K562 (cell line): ENCODE data around the gene GABARAP. TPM values are rescaled to one million over a fixed set of nuclear protein-coding genes. Genes with fewer than 3 reads are reported as not detected.

Experiments used
- ADNP ChIP-seq: fragments of 200-800 bp; sonication (Bioruptor generic); IDR thresholded peaks from 2 replicates; pipeline ENCODE4 v1.6.1; 2016; ENCODE audit warnings: missing genetic modification characterization, missing compliant biosample characterization
- BHLHE40 ChIP-seq: IDR thresholded peaks from 2 replicates; pipeline ENCODE4 v1.6.1; 2011; ENCODE audit warnings: low read length, improper control_type of control experiment
- BRD9 ChIP-seq: fragments of 450-650 bp; IDR thresholded peaks from 2 replicates; pipeline ENCODE4 v1.6.1; 2018; ENCODE audit warnings: low read depth; ENCODE audit not compliant: partially characterized antibody
- FOSL1 ChIP-seq: fragments of 200-800 bp; sonication (Bioruptor generic); conservative IDR thresholded peaks from 2 replicates; pipeline ENCODE4 v1.6.1; 2016; ENCODE audit warnings: missing genetic modification characterization, missing compliant biosample characterization
- MYC ChIP-seq, 2 experiments: fragments of 250-450 bp in 1 of 2; sonication (Bioruptor Pico) in 1 of 2; IDR thresholded peaks; 2 replicates each; pipeline versions ENCODE4 v1.5.1 to v1.6.1; 2012 to 2021; ENCODE audit warnings: low read depth in 2 of 2, borderline replicate concordance in 1 of 2, improper control_type of control experiment in 1 of 2, low read length in 1 of 2, mild to moderate bottlenecking in 1 of 2, moderate library complexity in 1 of 2
- NCOA1 ChIP-seq: fragments of 450-650 bp; IDR thresholded peaks from 2 replicates; pipeline ENCODE4 v1.6.1; 2016; ENCODE audit warnings: low read depth
- NCOR1 ChIP-seq: fragments of 450-650 bp; IDR thresholded peaks from 2 replicates; pipeline ENCODE4 v1.6.1; 2016; ENCODE audit warnings: mild to moderate bottlenecking, moderate library complexity
- NR1H2 ChIP-seq: sonication (generic); formaldehyde crosslinking; IDR thresholded peaks from 2 replicates; pipeline ENCODE4 v1.4.0; 2020; ENCODE audit warnings: mild to moderate bottlenecking, missing genetic modification reagents
- NRF1 ChIP-seq, 2 experiments: fragments of 450-650 bp; IDR thresholded peaks in 1 of 2; conservative IDR thresholded peaks in 1 of 2; 2 replicates each; pipeline ENCODE4 v1.6.1; 2014; ENCODE audit warnings: mild to moderate bottlenecking in 2 of 2
- RNF219 ChIP-seq: fragments of 250-450 bp; sonication (Bioruptor Pico); IDR thresholded peaks from 2 replicates; pipeline ENCODE4 v1.5.0; 2022; ENCODE audit warnings: mild to moderate bottlenecking
- SAFB2 ChIP-seq: fragments of 200-400 bp; formaldehyde crosslinking; IDR thresholded peaks from 2 replicates; pipeline ENCODE4 v1.6.1; 2018; ENCODE audit warnings: borderline replicate concordance, low read length, low read depth, moderate library complexity; ENCODE audit not compliant: severe bottlenecking
- SAP30 ChIP-seq: fragments of 200-600 bp; sonication (generic); IDR thresholded peaks from 2 replicates; pipeline ENCODE4 v1.6.1; 2012; ENCODE audit warnings: borderline replicate concordance, low read depth, mild to moderate bottlenecking, moderate library complexity, low read length, control low read depth, inconsistent platforms; ENCODE audit not compliant: insufficient read depth, poor library complexity, severe bottlenecking
- SIRT6 ChIP-seq: IDR thresholded peaks from one replicate; pipeline ENCODE4 v1.6.1; 2012; ENCODE audit warnings: low read depth, mild to moderate bottlenecking, control low read depth, inconsistent platforms, low read length, moderate library complexity
- SMARCC2 ChIP-seq: fragments of 450-650 bp; IDR thresholded peaks from 2 replicates; pipeline ENCODE4 v1.6.1; 2017; ENCODE audit warnings: antibody characterized with exemption, moderate library complexity, mild to moderate bottlenecking, low read depth
- TFE3 ChIP-seq: fragments of 450-650 bp; formaldehyde crosslinking; IDR thresholded peaks from 2 replicates; pipeline ENCODE4 v1.4.0; 2020; ENCODE audit warnings: mild to moderate bottlenecking, mixed read lengths
- TRIM25 ChIP-seq: fragments of 450-650 bp; IDR thresholded peaks from 2 replicates; pipeline ENCODE4 v1.7.0; 2016; ENCODE audit warnings: borderline replicate concordance
- ZC3H11A ChIP-seq: IDR thresholded peaks from 2 replicates; pipeline ENCODE4 v1.6.1; 2012; ENCODE audit warnings: low read depth, low read length, improper control_type of control experiment
- ZC3H4 ChIP-seq: sonication (generic); formaldehyde crosslinking; IDR thresholded peaks from 2 replicates; pipeline ENCODE4 v1.9.0; 2021; ENCODE audit warnings: missing genetic modification reagents, borderline replicate concordance
- ZNF140 ChIP-seq: fragments of 250-450 bp; sonication (Bioruptor Pico); IDR thresholded peaks from 2 replicates; pipeline ENCODE4 v1.8.0; 2021; ENCODE audit warnings: moderate library complexity, mild to moderate bottlenecking, inconsistent platforms
- ZNF354B ChIP-seq: fragments of 250-450 bp; sonication (Bioruptor Pico); IDR thresholded peaks from 2 replicates; pipeline ENCODE4 v1.4.0; 2020
- ZNF507 ChIP-seq: conservative IDR thresholded peaks from 2 replicates; pipeline ENCODE4 v1.6.1; 2017; ENCODE audit warnings: missing genetic modification characterization, missing compliant biosample characterization
- polyA plus RNA-seq, 8 experiments: library from polyadenylated mRNA; depleted of rRNA in 4 of 8; stranded (reverse) in 5 of 8; unstranded in 3 of 8; fragments of >200 nt; fragmentation: Nextera tagmentation in 2 of 8; fragmentation: Illumina TruSeq in 1 of 8; extraction: Ambion mirVana in 2 of 8; extraction: Trizol in 1 of 8; gene quantifications; 2 replicates each; pipeline versions ENCODE4 v1.2.1 to v1.2.3, GENCODE V29; 2011 to 2014; ENCODE audit warnings: inconsistent platforms in 1 of 8, missing spikeins in 1 of 8
- total RNA-seq, 7 experiments: library from RNA; depleted of rRNA in 6 of 7; stranded (reverse); fragments of >200 nt in 6 of 7; fragmentation: Illumina TruSeq in 2 of 7; extraction: Trizol in 2 of 7; gene quantifications; 2 replicates each; pipeline versions ENCODE4 v1.2.1 to v1.2.3, GENCODE V29; 2011 to 2021; ENCODE audit warnings: low replicate concordance in 1 of 7
- TF ChIP-seq, protein P1 (sequence below): fragments of 250-450 bp; sonication (Bioruptor Pico); IDR thresholded peaks from 2 replicates; pipeline ENCODE4 v1.5.0; 2020; ENCODE audit warnings: mild to moderate bottlenecking

The GABARAP gene
- total and polyA plus RNA-seq, 9 of the 15 experiments (the other 6 are each of a cell fraction or from before 2014, with no cell fraction given), result 47.5 to 373 (median 152) TPM

GRCh38 chr17:7251661-7252175 is 9.5 kb upstream of the GABARAP start, which contains the start of gene CTDNEP1 (continued):
- no peak for TF ChIP-seq TFE3
- TF ChIP-seq SAFB2, result no peak
- no peak for TF ChIP-seq BHLHE40
- TF ChIP-seq NRF1 (conservative IDR thresholded peaks at IDR 0.05 in 1 of 2, IDR thresholded peaks at IDR 0.05 in 1 of 2), result peak; percentile 92 to 93
- no peak for TF ChIP-seq RNF219 (CRISPR knock-in tag)
- no peak for TF ChIP-seq ZNF507 (tag)
- TF ChIP-seq MYC (IDR thresholded peaks at IDR 0.05; ENCODE audit: low read depth, low read length), result peak; percentile 7; the same call in 1 of the 2 replicates
- TF ChIP-seq MYC (CRISPR knock-in tag; IDR thresholded peaks at IDR 0.05; ENCODE audit: borderline replicate concordance, low read depth), result no peak
- TF ChIP-seq ZNF140 (CRISPR knock-in tag), result no peak
- no peak for TF ChIP-seq ZC3H11A
- TF ChIP-seq NCOA1, result no peak
- no peak for TF ChIP-seq ZC3H4 (CRISPR knock-in tag)
- TF ChIP-seq SAP30, result peak; percentile 12
- no peak for TF ChIP-seq ZNF354B (CRISPR knock-in tag)
- TF ChIP-seq NR1H2, result no peak
- no peak for TF ChIP-seq ADNP (tag)
- no peak for TF ChIP-seq TRIM25
- no peak for TF ChIP-seq NCOR1
- TF ChIP-seq, protein P1, sequence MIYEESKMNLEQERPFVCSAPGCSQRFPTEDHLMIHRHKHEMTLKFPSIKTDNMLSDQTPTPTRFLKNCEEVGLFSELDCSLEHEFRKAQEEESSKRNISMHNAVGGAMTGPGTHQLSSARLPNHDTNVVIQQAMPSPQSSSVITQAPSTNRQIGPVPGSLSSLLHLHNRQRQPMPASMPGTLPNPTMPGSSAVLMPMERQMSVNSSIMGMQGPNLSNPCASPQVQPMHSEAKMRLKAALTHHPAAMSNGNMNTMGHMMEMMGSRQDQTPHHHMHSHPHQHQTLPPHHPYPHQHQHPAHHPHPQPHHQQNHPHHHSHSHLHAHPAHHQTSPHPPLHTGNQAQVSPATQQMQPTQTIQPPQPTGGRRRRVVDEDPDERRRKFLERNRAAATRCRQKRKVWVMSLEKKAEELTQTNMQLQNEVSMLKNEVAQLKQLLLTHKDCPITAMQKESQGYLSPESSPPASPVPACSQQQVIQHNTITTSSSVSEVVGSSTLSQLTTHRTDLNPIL (CRISPR knock-in tag), result no peak
- TF ChIP-seq SMARCC2, result no peak
- no peak for TF ChIP-seq SIRT6
- no peak for TF ChIP-seq BRD9
- no peak for TF ChIP-seq FOSL1
